GM19025 (cell line): ENCODE measurements around the gene EML1.

Experiments used
- ATAC-seq: cut with Tn5 transposase; IDR thresholded peaks from one replicate; pipeline ENCODE4 v1.9.1; 2021; ENCODE audit warnings: mild to moderate bottlenecking, low read depth, moderate library complexity; ENCODE audit not compliant: unreplicated experiment

Gene EML1

GRCh38 chr14:99802301-99803105 is 9.3 kb downstream of the EML1 start:
- no peak for ATAC-seq

- ATAC-seq, result no peak
Observed at GRCh38 chr14:99803106-99803775, 10.0 kb downstream of the EML1 start.

- no peak for ATAC-seq
Observed at GRCh38 chr14:99803803-99804202, 10.6 kb downstream of the EML1 start.

DNA sequence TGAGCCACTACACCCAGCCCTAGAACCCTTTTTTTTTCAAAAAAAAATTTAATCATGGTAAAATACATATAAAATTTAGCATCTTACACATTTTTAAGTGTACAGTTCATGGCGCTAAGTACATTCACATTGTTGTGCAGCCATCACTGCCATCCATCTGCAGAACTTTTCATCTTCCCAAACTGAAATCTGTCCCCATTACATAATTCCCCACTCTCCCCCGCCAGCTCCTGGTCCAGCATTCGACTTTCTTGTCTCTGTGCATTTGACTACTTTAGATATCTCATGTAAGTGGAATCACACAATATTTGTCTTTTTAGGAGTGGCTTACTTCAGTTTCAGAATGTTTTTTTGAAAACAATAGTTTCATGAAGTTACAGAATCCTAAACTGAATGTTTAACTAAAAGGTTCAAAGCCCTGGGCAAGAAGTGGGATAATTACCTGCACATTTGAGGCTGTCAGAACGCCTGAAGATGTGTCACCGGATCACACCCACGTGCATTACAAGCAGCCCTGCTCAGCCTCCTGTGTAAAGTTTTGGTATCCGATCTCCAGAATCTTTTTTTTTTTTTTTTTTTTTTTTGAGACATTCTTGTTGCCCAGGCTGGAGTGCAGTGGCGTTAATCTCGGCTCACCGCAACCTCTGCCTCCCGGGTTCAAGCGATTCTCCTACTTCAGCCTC is 12.7 kb downstream of the EML1 start:
- no peak for ATAC-seq

- no peak for ATAC-seq
Observed at GRCh38 chr14:99806836-99807235, 13.6 kb downstream of the EML1 start.

GRCh38 chr14:99807413-99808153 is 14.4 kb downstream of the EML1 start:
- no peak for ATAC-seq

- no peak for ATAC-seq
Observed at GRCh38 chr14:99808154-99808505, 14.9 kb downstream of the EML1 start.

GRCh38 chr14:99808515-99808914 is 15.3 kb downstream of the EML1 start:
- ATAC-seq, result no peak

GRCh38 chr14:99809360-99809759 is 16.1 kb downstream of the EML1 start:
- ATAC-seq, result no peak

GRCh38 chr14:99809859-99810558 is 16.8 kb downstream of the EML1 start:
- ATAC-seq, result no peak

DNA sequence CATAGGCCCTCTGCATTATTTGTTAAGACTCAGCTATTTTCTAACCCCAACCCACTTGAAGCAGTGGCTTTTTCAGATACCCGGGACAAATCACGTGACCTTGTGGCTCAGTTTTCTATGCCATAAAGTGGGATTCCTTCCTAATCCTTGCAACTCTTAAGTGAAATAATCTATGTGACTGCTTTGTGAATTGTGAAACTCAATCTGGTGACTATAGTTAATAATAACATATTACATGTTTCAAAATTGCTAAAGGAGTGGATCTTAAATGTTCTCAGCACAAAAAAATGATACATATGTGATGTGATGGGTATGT is 17.3 kb downstream of the EML1 start:
- no peak for ATAC-seq

GRCh38 chr14:99812096-99812750 is 19.0 kb downstream of the EML1 start:
- no peak for ATAC-seq

GRCh38 chr14:99812892-99813291 is 19.7 kb downstream of the EML1 start:
- no peak for ATAC-seq

- no peak for ATAC-seq
Observed at GRCh38 chr14:99815696-99816095, 22.5 kb downstream of the EML1 start.

GRCh38 chr14:99816217-99816616 is 23.0 kb downstream of the EML1 start:
- ATAC-seq, result no peak

DNA sequence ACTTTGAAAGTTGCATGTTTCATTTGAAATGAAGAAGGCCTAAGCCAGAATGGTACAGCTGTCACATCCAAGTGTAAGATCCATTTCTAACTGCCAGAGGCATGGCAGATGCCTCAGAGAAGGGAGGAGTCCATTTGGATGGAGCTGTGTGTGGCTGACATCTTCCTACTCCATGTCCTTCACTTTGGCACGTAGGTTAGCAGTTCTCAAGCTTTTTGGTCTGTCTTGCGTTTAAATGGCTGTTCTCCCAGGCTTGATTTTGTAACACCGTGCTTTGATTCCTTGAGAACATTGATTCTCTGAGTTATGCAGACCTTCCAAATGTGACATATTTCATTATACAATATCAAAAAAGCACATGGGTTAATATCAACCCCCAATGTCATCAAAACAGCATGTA is 23.4 kb downstream of the EML1 start:
- no peak for ATAC-seq

- ATAC-seq, result no peak
Observed at GRCh38 chr14:99817331-99817730, 24.1 kb downstream of the EML1 start.

DNA sequence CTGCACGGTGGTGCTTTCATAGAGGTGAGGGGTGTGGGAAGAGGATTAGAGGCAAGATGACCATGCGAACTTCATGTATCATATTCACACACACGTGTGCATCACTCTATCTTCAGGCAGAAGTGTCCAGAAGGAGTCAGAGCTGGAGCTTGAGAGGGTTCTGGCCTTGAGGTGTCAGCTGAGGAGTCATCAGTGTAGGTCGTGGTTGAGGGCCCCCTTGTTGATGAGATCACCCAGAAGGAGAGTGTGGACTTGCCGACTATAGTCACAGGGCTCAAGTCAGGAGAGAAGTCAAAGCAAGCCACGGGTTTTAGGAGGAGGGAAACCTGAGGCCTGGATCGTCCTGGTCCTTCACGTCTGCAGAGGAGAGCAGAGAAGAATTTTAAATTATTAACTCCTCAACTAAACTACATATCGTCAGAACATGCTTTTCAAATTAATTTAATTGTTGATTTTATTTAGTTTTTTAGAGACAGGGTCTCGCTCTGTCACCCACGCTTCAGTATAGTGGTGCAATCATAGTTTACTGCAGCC is 25.4 kb downstream of the EML1 start:
- ATAC-seq, result no peak

DNA sequence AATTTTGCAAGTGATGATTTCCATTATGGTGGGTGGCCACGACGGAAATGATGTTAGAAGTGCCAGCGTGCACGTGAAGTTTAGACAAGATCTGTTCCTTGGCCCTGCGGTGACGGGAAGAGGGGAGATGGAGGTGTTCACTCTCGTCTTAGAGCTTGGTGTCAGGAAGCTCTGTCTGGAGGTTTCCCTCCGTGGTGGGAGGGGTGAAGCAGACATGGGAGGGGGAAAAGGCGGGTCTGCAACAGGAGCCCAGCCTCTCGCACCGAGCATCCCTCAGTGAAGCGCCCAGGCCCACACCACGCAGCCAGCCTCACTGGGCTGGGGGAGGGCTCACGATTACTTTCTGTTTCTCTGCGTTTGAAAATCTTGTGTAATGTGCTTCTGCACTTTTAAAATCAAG is 26.3 kb downstream of the EML1 start:
- ATAC-seq, result no peak
